C4-2B (cell line): ENCODE data around the gene DICER1.

Source experiments
- ZFX ChIP-seq: fragments of 450-650 bp; IDR thresholded peaks from 2 replicates; pipeline ENCODE4 v1.6.1; 2017
- TF ChIP-seq, protein P1 (sequence below): fragments of 450-650 bp; conservative IDR thresholded peaks from 2 replicates; pipeline ENCODE4 v1.5.1; 2017; ENCODE audit warnings: mild to moderate bottlenecking

DNA sequence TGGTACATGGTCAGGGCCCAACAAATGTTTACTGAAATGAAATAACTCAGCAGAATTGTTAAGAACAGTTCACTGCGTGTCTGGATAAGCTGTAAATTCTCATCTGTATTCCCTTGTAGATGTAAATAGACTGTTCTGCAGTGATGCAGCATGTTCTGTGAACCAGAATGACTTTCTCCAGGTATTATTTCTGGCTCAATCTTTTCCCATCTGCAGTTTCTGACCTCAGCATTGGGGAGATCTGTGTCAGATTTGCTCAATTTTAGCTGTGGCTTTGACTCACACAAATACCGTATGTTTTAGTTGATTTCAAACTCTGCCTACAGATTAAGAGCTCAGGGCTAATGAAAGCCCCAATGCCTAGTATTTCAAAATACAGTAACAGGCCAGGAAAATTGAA is 49.2 kb upstream of the DICER1 start:
- TF ChIP-seq, protein P1, sequence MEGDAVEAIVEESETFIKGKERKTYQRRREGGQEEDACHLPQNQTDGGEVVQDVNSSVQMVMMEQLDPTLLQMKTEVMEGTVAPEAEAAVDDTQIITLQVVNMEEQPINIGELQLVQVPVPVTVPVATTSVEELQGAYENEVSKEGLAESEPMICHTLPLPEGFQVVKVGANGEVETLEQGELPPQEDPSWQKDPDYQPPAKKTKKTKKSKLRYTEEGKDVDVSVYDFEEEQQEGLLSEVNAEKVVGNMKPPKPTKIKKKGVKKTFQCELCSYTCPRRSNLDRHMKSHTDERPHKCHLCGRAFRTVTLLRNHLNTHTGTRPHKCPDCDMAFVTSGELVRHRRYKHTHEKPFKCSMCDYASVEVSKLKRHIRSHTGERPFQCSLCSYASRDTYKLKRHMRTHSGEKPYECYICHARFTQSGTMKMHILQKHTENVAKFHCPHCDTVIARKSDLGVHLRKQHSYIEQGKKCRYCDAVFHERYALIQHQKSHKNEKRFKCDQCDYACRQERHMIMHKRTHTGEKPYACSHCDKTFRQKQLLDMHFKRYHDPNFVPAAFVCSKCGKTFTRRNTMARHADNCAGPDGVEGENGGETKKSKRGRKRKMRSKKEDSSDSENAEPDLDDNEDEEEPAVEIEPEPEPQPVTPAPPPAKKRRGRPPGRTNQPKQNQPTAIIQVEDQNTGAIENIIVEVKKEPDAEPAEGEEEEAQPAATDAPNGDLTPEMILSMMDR, result no peak
- TF ChIP-seq ZFX, result no peak
